ENCODE measurements around the gene RYR3.

GRCh38 chr15:33664947-33665346, 354.2 kb downstream of the RYR3 start:
- TF ChIP-seq CTCF (conservative IDR thresholded peaks at IDR 0.05; ENCODE audit: low read length) (no peak), EZH2phosphoT487 (IDR thresholded peaks at IDR 0.05; ENCODE audit: borderline replicate concordance) (no peak)
